CD14-positive monocyte (primary cell): ENCODE results near the gene FBXL17. TPM values are rescaled to one million over a fixed set of nuclear protein-coding genes. Genes with fewer than 3 reads are reported as not detected.

Experiments
- DNase-seq, 3 donors: peaks; one replicate each; pipeline ENCODE4 v3.0.0-alpha.2; 2011 to 2022
- H2AFZ ChIP-seq: 2 replicates; pipeline ENCODE4 v1.6.0; 2012; ENCODE audit warnings: mild to moderate bottlenecking, low read depth, low read length, inconsistent platforms; ENCODE audit not compliant: insufficient read depth, poor library complexity, severe bottlenecking
- H3K27ac ChIP-seq, 2 donors: 1 replicate in 1 of 2; 2 replicates in 1 of 2; pipeline ENCODE4 v1.5.1; 2012 to 2013; ENCODE audit warnings: low read length in 2 of 2, control low read depth in 1 of 2, inconsistent platforms in 1 of 2, low read depth in 1 of 2, mild to moderate bottlenecking in 1 of 2
- H3K27me3 ChIP-seq, 2 donors: one replicate each; pipeline versions ENCODE4 v1.6.0 to v1.6.1; 2011 to 2013; ENCODE audit warnings: low read length in 2 of 2; ENCODE audit not compliant: control insufficient read depth in 2 of 2, insufficient read depth in 2 of 2
- H3K36me3 ChIP-seq, 2 donors: replicated peaks in 1 of 2; 1 replicate in 1 of 2; 2 replicates in 1 of 2; pipeline versions ENCODE4 v1.5.1 to v1.6.1; 2012 to 2013; ENCODE audit warnings: low read length in 2 of 2, control low read depth in 1 of 2, inconsistent platforms in 1 of 2, mild to moderate bottlenecking in 1 of 2; ENCODE audit not compliant: insufficient read depth in 2 of 2, control insufficient read depth in 1 of 2
- H3K4me1 ChIP-seq, 2 donors: 1 replicate in 1 of 2; 2 replicates in 1 of 2; pipeline versions ENCODE4 v1.5.1 to v1.6.1; 2012 to 2013; ENCODE audit warnings: low read length in 2 of 2, control low read depth in 1 of 2, inconsistent platforms in 1 of 2, mild to moderate bottlenecking in 1 of 2, moderate library complexity in 1 of 2; ENCODE audit not compliant: insufficient read depth in 2 of 2, control insufficient read depth in 1 of 2
- H3K4me2 ChIP-seq: replicated peaks from 2 replicates; pipeline ENCODE3; 2012; ENCODE audit warnings: low read length, moderate library complexity, mild to moderate bottlenecking; ENCODE audit not compliant: poor library complexity, severe bottlenecking; ENCODE audit errors: extremely low read depth
- H3K4me3 ChIP-seq, 3 experiments: fragments of 200-600 bp in 1 of 3; sonication (generic) in 1 of 3; replicated peaks in 1 of 3; 1 replicate in 2 of 3; 2 replicates in 1 of 3; pipeline ENCODE4 v1.5.1; 2011 to 2013; ENCODE audit warnings: low read length in 3 of 3, mild to moderate bottlenecking in 3 of 3, control low read depth in 2 of 3, low read depth in 2 of 3, inconsistent platforms in 1 of 3, moderate library complexity in 1 of 3
- H3K79me2 ChIP-seq: 2 replicates; pipeline ENCODE4 v1.6.0; 2012; ENCODE audit warnings: mild to moderate bottlenecking, control low read depth, inconsistent platforms, low read length, moderate library complexity; ENCODE audit not compliant: insufficient read depth
- H3K9ac ChIP-seq: 2 replicates; pipeline ENCODE4 v1.6.0; 2017; ENCODE audit warnings: low read length, mild to moderate bottlenecking; ENCODE audit not compliant: insufficient read depth, poor library complexity, severe bottlenecking
- H3K9me3 ChIP-seq, 2 donors: replicated peaks in 1 of 2; 1 replicate in 1 of 2; 2 replicates in 1 of 2; pipeline versions ENCODE4 v1.5.1 to v1.6.1; 2012 to 2013; ENCODE audit warnings: low read length in 2 of 2, control low read depth in 1 of 2; ENCODE audit not compliant: control insufficient read depth in 1 of 2, insufficient read depth in 1 of 2
- H4K20me1 ChIP-seq: 2 replicates; pipeline ENCODE4 v1.6.0; 2012; ENCODE audit warnings: mild to moderate bottlenecking, low read length, control low read depth, moderate library complexity; ENCODE audit not compliant: insufficient read depth
- H3K27ac Mint-ChIP-seq, 7 donors: one replicate each; pipeline ENCODE4 v1.8.0; 2020; ENCODE audit warnings: mild to moderate bottlenecking in 7 of 7, mixed read lengths in 7 of 7, moderate library complexity in 6 of 7, inconsistent platforms in 2 of 7
- H3K27me3 Mint-ChIP-seq, 3 donors: one replicate each; pipeline ENCODE4 v1.8.0; 2021 to 2022; ENCODE audit warnings: low read depth in 3 of 3, mild to moderate bottlenecking in 3 of 3, mixed read lengths in 3 of 3, moderate library complexity in 3 of 3, inconsistent platforms in 1 of 3
- H3K36me3 Mint-ChIP-seq, 2 donors: one replicate each; pipeline ENCODE4 v1.8.0; 2020; ENCODE audit warnings: mixed read lengths in 2 of 2, inconsistent platforms in 1 of 2, mild to moderate bottlenecking in 1 of 2
- H3K4me1 Mint-ChIP-seq: one replicate; pipeline ENCODE4 v1.8.0; 2020; ENCODE audit warnings: mild to moderate bottlenecking, mixed read lengths
- H3K4me3 Mint-ChIP-seq, 2 donors: one replicate each; pipeline ENCODE4 v1.8.0; 2020; ENCODE audit warnings: mild to moderate bottlenecking in 2 of 2, mixed read lengths in 2 of 2, moderate library complexity in 1 of 2
- H3K9me3 Mint-ChIP-seq, 7 donors: one replicate each; pipeline ENCODE4 v1.8.0; 2020 to 2022; ENCODE audit warnings: mixed read lengths in 7 of 7, mild to moderate bottlenecking in 6 of 7, moderate library complexity in 6 of 7, inconsistent platforms in 2 of 7
- CTCF ChIP-seq: fragments of 200-600 bp; IDR thresholded peaks from one replicate; pipeline ENCODE4 v1.8.0; 2022; ENCODE audit warnings: antibody characterized with exemption, mild to moderate bottlenecking
- WGBS: methylation state at CpG from one replicate; pipeline ENCODE4 v1.1.5; 2013; ENCODE audit warnings: missing lambda C conversion rate; ENCODE audit not compliant: insufficient coverage; 5-methylcytosine and 5-hydroxymethylcytosine counted together
- intact Hi-C, 2 donors: fragments of 100-400 bp; cut with micrococcal nuclease; formaldehyde crosslinking; loops; one replicate each; pipeline versions ENCODE4 v1.15.0 to v1.15.1; 2023
- polyA plus RNA-seq, 3 donors: library from polyadenylated mRNA; depleted of rRNA in 1 of 3; unstranded in 2 of 3; stranded (reverse) in 1 of 3; fragments of 300-500 nt in 2 of 3; fragments of >200 nt in 1 of 3; fragmentation: Illumina TruSeq in 2 of 3; gene quantifications; 1 replicate in 2 of 3; 2 replicates in 1 of 3; pipeline ENCODE4 v1.2.3, GENCODE V29; 2012 to 2021

The FBXL17 gene
- polyA plus RNA-seq, 3 donors = 1.5 to 6.6 (median 2.0) TPM

- no peaks in the 10 kb centered on the region for H4K20me1 ChIP-seq
- intact Hi-C loops = no loop called here
- no peak for DNase-seq
- no peak overlapping the region for H3K4me2 ChIP-seq
- H3K27me3 ChIP-seq = no peaks in the 10 kb centered on the region
- H3K4me1 Mint-ChIP-seq = peaks cover 4% of the 10 kb centered on the region
- no peak for TF ChIP-seq CTCF
- H3K36me3 ChIP-seq = no peaks in the 10 kb centered on the region
- no peaks in the 10 kb centered on the region for H3K4me1 ChIP-seq
- H3K9me3 Mint-ChIP-seq = no peaks in the 10 kb centered on the region
- WGBS = 100% methylated on average over 2 of the region's 2 CpGs
- H3K36me3 Mint-ChIP-seq = no peaks in the 10 kb centered on the region
- H3K27ac Mint-ChIP-seq = no peak overlapping the region
- H3K27me3 Mint-ChIP-seq = peaks cover 0 to 4% (median 0%) of the 10 kb centered on the region in 3 donors
- no peak overlapping the region for H3K4me3 Mint-ChIP-seq
- no peak overlapping the region for H3K4me3 ChIP-seq
- H3K9me3 ChIP-seq = no peaks in the 10 kb centered on the region
- no peak overlapping the region for H3K27ac ChIP-seq
- no peak overlapping the region for H2AFZ ChIP-seq
- H3K9ac ChIP-seq = no peak overlapping the region
- H3K79me2 ChIP-seq = no peaks in the 10 kb centered on the region
These were observed 126.4 kb downstream of the FBXL17 start for GRCh38 chr5:108255468-108255867.

- H3K36me3 ChIP-seq = no peaks in the 10 kb centered on the region
- intact Hi-C loops = no loop called here
- no peak overlapping the region for H3K4me3 ChIP-seq
- no peak overlapping the region for H3K4me2 ChIP-seq
- H4K20me1 ChIP-seq = no peaks in the 10 kb centered on the region
- Mint-ChIP-seq H3K27ac (no peak overlapping the region), H3K27me3 (peaks cover 0 to 4% (median 0%) of the 10 kb centered on the region in 3 donors), H3K9me3 (no peaks in the 10 kb centered on the region), H3K36me3 (no peaks in the 10 kb centered on the region), H3K4me1 (no peaks in the 10 kb centered on the region), H3K4me3 (no peak overlapping the region)
- H3K79me2 ChIP-seq = no peaks in the 10 kb centered on the region
- no CpG with 5 or more reads among the region's 1 CpG for WGBS
- no peaks in the 10 kb centered on the region for H3K27me3 ChIP-seq
- no peak for DNase-seq
- no peak overlapping the region for H3K9ac ChIP-seq
- H3K4me1 ChIP-seq = no peaks in the 10 kb centered on the region
- TF ChIP-seq CTCF = no peak
- H2AFZ ChIP-seq = no peak overlapping the region
- H3K27ac ChIP-seq = no peak overlapping the region
- no peaks in the 10 kb centered on the region for H3K9me3 ChIP-seq
These were observed 130.5 kb downstream of the FBXL17 start for GRCh38 chr5:108251350-108251749.
